ENCODE results near the gene SLC35A1. TPM values are rescaled to one million over a fixed set of nuclear protein-coding genes. Genes with fewer than 3 reads are reported as not detected.
A peak's percentile ranks its signal among the peaks of the same experiment; 100 is the strongest.

The SLC35A1 gene
- total and polyA plus RNA-seq, 2 of the 4 experiments (the other 2 are of a cell fraction) = 9.7 to 12.4 TPM

DNA sequence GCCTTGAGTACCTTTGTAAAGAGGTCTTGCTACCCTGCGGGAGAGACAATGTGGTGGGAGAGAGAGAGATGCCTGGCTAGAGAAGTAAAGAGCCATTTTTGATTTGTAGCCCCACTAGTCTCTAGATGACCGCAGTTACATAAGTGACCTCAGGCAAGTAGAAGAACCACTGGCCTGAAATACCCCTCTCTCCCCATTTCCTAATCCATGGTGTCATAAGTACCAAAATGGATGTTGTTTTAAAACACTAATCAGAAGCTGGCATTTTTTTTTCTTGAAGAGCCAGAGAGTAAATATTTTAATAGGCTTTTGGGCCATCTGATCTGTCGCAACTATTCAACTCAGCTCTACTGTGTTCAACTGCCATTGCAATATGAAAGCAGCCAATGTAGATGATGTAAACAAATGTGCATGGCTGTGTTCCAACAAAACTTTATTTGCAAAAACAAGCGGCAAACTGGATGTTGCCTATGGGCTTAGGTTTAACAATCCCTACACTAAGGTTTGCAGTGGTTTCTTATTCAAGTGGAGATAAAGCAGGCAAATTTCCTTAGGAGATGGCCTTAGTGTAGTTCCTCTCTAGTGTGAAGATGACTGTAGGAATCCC is 80.5 kb downstream of the SLC35A1 start:
- H3K4ac ChIP-seq (ENCODE audit: low read depth, low read length) = no peak overlapping the region
- in situ Hi-C loops (cut with MboI; ENCODE audit: low sequenced_read_pairs) = loop anchor here (25.0 kb wide), 1 partner anchor 1309 kb away; no protein-coding TSS in a partner anchor
- H2AFZ ChIP-seq (replicated peaks; ENCODE audit: low read length, poor library complexity) = no peak overlapping the region
- no peak overlapping the region for H4K5ac ChIP-seq (ENCODE audit: low read depth, low read length)
- ChIA-PET CTCF (interaction anchor here (0.6 kb wide), 2 partner anchors 95 to 939 kb away, joined by 3 read pairs; no protein-coding TSS in a partner anchor), POLR2A (ENCODE audit: unreplicated experiment) (no interaction called here)
- no peak overlapping the region for H3K9ac ChIP-seq (ENCODE audit: low read depth, low read length)
- peak; percentile 11 for DNase-seq
- H3K27me3 ChIP-seq (ENCODE audit: control insufficient read depth, insufficient read depth, low read length) = no peaks in the 10 kb centered on the region
- intact Hi-C loops (cut with micrococcal nuclease) = loop anchor here (5.0 kb wide), 1 partner anchor 34 kb away; the partner anchor contains the start of gene RARS2
- peaks cover under 1% of the 10 kb centered on the region; the same call in 1 of the 2 replicates for H3K9me1 ChIP-seq (ENCODE audit: insufficient read depth, low read length)
- H3K4me3 ChIP-seq (ENCODE audit: insufficient read depth, low read depth, low read length) = no peak overlapping the region
- no peak overlapping the region for H3K23ac ChIP-seq (ENCODE audit: low read depth, low read length)
- no peak for TF ChIP-seq MAZ (IDR thresholded peaks at IDR 0.05; ENCODE audit: borderline replicate concordance, low read depth, low read length)
- no TSS peak for BruUV-seq (replicated peaks)
- no peak overlapping the region for H3K18ac ChIP-seq (ENCODE audit: low read depth, low read length)
- H3K79me1 ChIP-seq (ENCODE audit: low read depth in 1 of 2, low read length in 2 of 2) = peaks cover 7 to 37% of the 10 kb centered on the region in 2 experiments; a peak in 3 of 4 replicates
- H4K8ac ChIP-seq (ENCODE audit: low read depth in 2 of 2, low read length in 2 of 2) = no peak overlapping the region
- no CpG with 5 or more reads among the region's 4 CpGs for WGBS, 2 experiments (ENCODE audit: extremely low coverage in 2 of 2, insufficient read length in 1 of 2)
- no peak overlapping the region for H3K14ac ChIP-seq (replicated peaks; ENCODE audit: low read depth, low read length)
- peaks cover 27% of the 10 kb centered on the region for H3K36me3 ChIP-seq (ENCODE audit: control insufficient read depth, insufficient read depth, low read length)
- no peak overlapping the region for H2BK20ac ChIP-seq (ENCODE audit: low read depth, low read length)
- H2BK120ac ChIP-seq (ENCODE audit: low read depth, low read length) = no peak overlapping the region
- H2AK9ac ChIP-seq (replicated peaks; ENCODE audit: low read depth, low read length, poor library complexity) = no peak overlapping the region
- no peak overlapping the region for H2AK5ac ChIP-seq (ENCODE audit: low read depth, low read length)
- H3K27ac ChIP-seq (ENCODE audit: insufficient read depth, low read length) = peak overlapping the region; percentile 46; the same call in 1 of the 2 replicates
- no peak overlapping the region for H4K91ac ChIP-seq (ENCODE audit: insufficient read depth, low read depth, low read length)
- dilution Hi-C loops (cut with HindIII; ENCODE audit: low sequenced_read_pairs, unreplicated experiment) = no loop called here
- H3K9me3 ChIP-seq (ENCODE audit: control insufficient read depth, insufficient read depth, low read length) = no peaks in the 10 kb centered on the region
- H3K4me2 ChIP-seq (ENCODE audit: low read depth, low read length) = no peak overlapping the region
- peak; percentile 35; the same call in 1 of the 2 replicates for ATAC-seq (ENCODE audit: low read depth)
- peaks cover 3% of the 10 kb centered on the region; the same call in 1 of the 2 replicates for H4K20me1 ChIP-seq (ENCODE audit: insufficient read depth, low read length)
- H2BK5ac ChIP-seq (ENCODE audit: low read depth, low read length, poor library complexity, severe bottlenecking) = peak overlapping the region; percentile 34
- H2BK15ac ChIP-seq (ENCODE audit: low read depth, low read length) = no peak overlapping the region
- no peaks in the 10 kb centered on the region for H3K4me1 ChIP-seq (ENCODE audit: control insufficient read depth, insufficient read depth, low read length)
- no peak overlapping the region for H3K56ac ChIP-seq (ENCODE audit: extremely low read depth, insufficient read depth, low read length)

All from IMR-90 (cell line).